ENCODE results near the gene FRMPD1. TPM values are rescaled to one million over a fixed set of nuclear protein-coding genes. Genes with fewer than 3 reads are reported as not detected.

The FRMPD1 gene
- total and polyA plus RNA-seq, 2 of the 13 experiments (the other 11 are each of a cell fraction or from before 2014, with no cell fraction given): not detected

- intact Hi-C loops (cut with micrococcal nuclease; ENCODE audit: unreplicated experiment): no loop called here
- no peak for ATAC-seq
- CTCF ChIA-PET (ENCODE audit: low intra/inter-chr PET ratio, low total read pairs): no interaction called here
These were observed 82.2 kb downstream of the FRMPD1 start for GRCh38 chr9:37732952-37733351.

GRCh38 chr9:37739222-37739621 is 88.5 kb downstream of the FRMPD1 start:
- no peaks in the 10 kb centered on the region for H3K9me3 ChIP-seq (ENCODE audit: low read length)
- ChIA-PET CTCF (ENCODE audit: low intra/inter-chr PET ratio, low total read pairs) (no interaction called here), POLR2A (no interaction called here)
- FAIRE-seq (no peak), ATAC-seq (no peak), DNase-seq (ENCODE audit: low spot score) (no peak)
- in situ Hi-C loops (cut with HindIII; ENCODE audit: extremely low pct_ligation_motif_present, low pct_unique_long_range_greater_than_20kb): loop anchor here (25.0 kb wide), 1 partner anchor 252 kb away; the partner anchor contains the start of gene POLR1E
- H3K9ac ChIP-seq (ENCODE audit: insufficient read depth, low read depth, low read length): no peak overlapping the region
- H3K79me2 ChIP-seq (ENCODE audit: insufficient read depth, low read length): no peaks in the 10 kb centered on the region
- 41% methylated on average over 4 of the region's 5 CpGs for WGBS (ENCODE audit: low lambda C conversion rate)
- peaks cover 0 to 54% of the 10 kb centered on the region in 2 experiments; a peak in 3 of 5 replicates for H3K27me3 ChIP-seq (ENCODE audit: control insufficient read depth in 1 of 2, insufficient read depth in 2 of 2, low read length in 2 of 2)
- H4K20me1 ChIP-seq (ENCODE audit: insufficient read depth, low read length): no peaks in the 10 kb centered on the region
- no peak overlapping the region for H3K4me3 ChIP-seq (replicated peaks in 1 of 3; ENCODE audit: insufficient read depth in 1 of 3, low read depth in 2 of 3, low read length in 3 of 3)
- no peak overlapping the region for H3K4me2 ChIP-seq (ENCODE audit: low read depth, low read length)
- H3K27ac ChIP-seq (ENCODE audit: extremely low read length, insufficient read depth, low read length): no peak overlapping the region
- no peaks in the 10 kb centered on the region for H3K36me3 ChIP-seq (replicated peaks in 1 of 2; ENCODE audit: control insufficient read depth in 1 of 2, insufficient read depth in 2 of 2, low read length in 2 of 2)
- intact Hi-C loops (cut with micrococcal nuclease; ENCODE audit: unreplicated experiment): no loop called here
- H2AFZ ChIP-seq (ENCODE audit: low read length): no peak overlapping the region
- TF ChIP-seq ZNF784 (CRISPR knock-in tag; IDR thresholded peaks at IDR 0.05; ENCODE audit: borderline replicate concordance): no peak
- TF ChIP-seq HES4 (CRISPR knock-in tag; IDR thresholded peaks at IDR 0.05; ENCODE audit: borderline replicate concordance): no peak
- TF ChIP-seq LBX2 (CRISPR knock-in tag; IDR thresholded peaks at IDR 0.05; ENCODE audit: borderline replicate concordance): no peak
- no peak for TF ChIP-seq IRX3 (CRISPR knock-in tag; IDR thresholded peaks at IDR 0.05; ENCODE audit: borderline replicate concordance, low read depth)
- BruUV-seq (replicated peaks): no TSS peak
- H3K4me1 ChIP-seq (ENCODE audit: insufficient read depth, low read length): no peaks in the 10 kb centered on the region

More at GRCh38 chr9:37732952-37733351, 82.2 kb downstream of the FRMPD1 start:
- H3K27ac ChIP-seq (ENCODE audit: extremely low read length, insufficient read depth, low read length): no peak overlapping the region
- WGBS (ENCODE audit: low lambda C conversion rate): 8% methylated on average over 1 of the region's 2 CpGs
- H2AFZ ChIP-seq (ENCODE audit: low read length): no peak overlapping the region
- H4K20me1 ChIP-seq (ENCODE audit: insufficient read depth, low read length): no peaks in the 10 kb centered on the region
- BruUV-seq (replicated peaks): no TSS peak
- H3K27me3 ChIP-seq (ENCODE audit: control insufficient read depth in 1 of 2, insufficient read depth in 2 of 2, low read length in 2 of 2): peaks cover 4 to 53% of the 10 kb centered on the region in 2 experiments; a peak in 4 of 5 replicates
- no peaks in the 10 kb centered on the region for H3K9me3 ChIP-seq (ENCODE audit: low read length)
- no peak for DNase-seq (ENCODE audit: low spot score)
- no peak overlapping the region for H3K4me2 ChIP-seq (ENCODE audit: low read depth, low read length)
- no peaks in the 10 kb centered on the region for H3K36me3 ChIP-seq (replicated peaks in 1 of 2; ENCODE audit: control insufficient read depth in 1 of 2, insufficient read depth in 2 of 2, low read length in 2 of 2)
- no peak for TF ChIP-seq CREM (IDR thresholded peaks at IDR 0.05)
- no peak for TF ChIP-seq CREM (CRISPR knock-in tag; IDR thresholded peaks at IDR 0.05)
- POLR2A ChIA-PET: no interaction called here
- in situ Hi-C loops (cut with HindIII; ENCODE audit: extremely low pct_ligation_motif_present, low pct_unique_long_range_greater_than_20kb): loop anchor here (25.0 kb wide), 1 partner anchor 246 kb away; the partner anchor contains the start of gene POLR1E
- no peak for FAIRE-seq
- no peak overlapping the region for H3K4me3 ChIP-seq (replicated peaks in 1 of 3; ENCODE audit: insufficient read depth in 1 of 3, low read depth in 2 of 3, low read length in 3 of 3)
- H3K4me1 ChIP-seq (ENCODE audit: insufficient read depth, low read length): no peaks in the 10 kb centered on the region
- no peak overlapping the region for H3K9ac ChIP-seq (ENCODE audit: insufficient read depth, low read depth, low read length)
- H3K79me2 ChIP-seq (ENCODE audit: insufficient read depth, low read length): no peaks in the 10 kb centered on the region

Data from HepG2 (cell line).